CD4-positive, alpha-beta T cell treated with Interleukin-6 at 100 ng/mL for 8 hours (primary cell): ENCODE measurements around the gene TBC1D23.
"Not testable (repeated sequence)": the region's sequence is repeated elsewhere in the genome, so short reads cannot be mapped to it uniquely, and the experiment has no call there.

Experiments
- DNase-seq: peaks from one replicate; pipeline ENCODE4 v3.0.0-alpha.2; 2020; ENCODE audit warnings: mixed read lengths, low spot score

Gene TBC1D23

GRCh38 chr3:100306695-100307094 is 45.9 kb downstream of the TBC1D23 start:
- DNase-seq = no peak

- no peak for DNase-seq
Observed at GRCh38 chr3:100310355-100310965, 49.7 kb downstream of the TBC1D23 start.

- no peak for DNase-seq
Observed at GRCh38 chr3:100311011-100311410, 50.2 kb downstream of the TBC1D23 start.

- DNase-seq = peak; percentile 21
Observed at GRCh38 chr3:100316641-100317069, 55.9 kb downstream of the TBC1D23 start.

GRCh38 chr3:100317912-100318311 is 57.1 kb downstream of the TBC1D23 start:
- no peak for DNase-seq

- DNase-seq = no peak
Observed at GRCh38 chr3:100319951-100320350, 59.2 kb downstream of the TBC1D23 start.

- DNase-seq = no peak
Observed at GRCh38 chr3:100324044-100324443, 63.3 kb downstream of the TBC1D23 start.

GRCh38 chr3:100325827-100326226 is 65.0 kb downstream of the TBC1D23 start:
- DNase-seq = no peak

- not testable (repeated sequence) for DNase-seq
Observed at GRCh38 chr3:100327377-100327776, 66.6 kb downstream of the TBC1D23 start.

- no peak for DNase-seq
Observed at GRCh38 chr3:100329800-100330489, 69.2 kb downstream of the TBC1D23 start.

GRCh38 chr3:100330651-100331050 is 69.9 kb downstream of the TBC1D23 start:
- no peak for DNase-seq

GRCh38 chr3:100331660-100332059 is 70.9 kb downstream of the TBC1D23 start:
- no peak for DNase-seq

GRCh38 chr3:100333051-100333450 is 72.3 kb downstream of the TBC1D23 start:
- no peak for DNase-seq

- no peak for DNase-seq
Observed at GRCh38 chr3:100333970-100334487, 73.2 kb downstream of the TBC1D23 start.

GRCh38 chr3:100334488-100335351 is 73.9 kb downstream of the TBC1D23 start, which contains the start of gene NIT2:
Gene NIT2, plus strand, starts transcription at chr3:100334757. Its CDS starts 35 bp downstream, at chr3:100334792.
- peak; percentile 75 for DNase-seq

GRCh38 chr3:100335434-100335833 is 74.6 kb downstream of the TBC1D23 start:
- no peak for DNase-seq

- DNase-seq = not testable (repeated sequence)
Observed at GRCh38 chr3:100336229-100336628, 75.4 kb downstream of the TBC1D23 start.

- no peak for DNase-seq
Observed at GRCh38 chr3:100338911-100339310, 78.1 kb downstream of the TBC1D23 start.

- no peak for DNase-seq
Observed at GRCh38 chr3:100339786-100340185, 79.0 kb downstream of the TBC1D23 start.

GRCh38 chr3:100340527-100340926 is 79.7 kb downstream of the TBC1D23 start:
- no peak for DNase-seq

GRCh38 chr3:100348727-100349126 is 87.9 kb downstream of the TBC1D23 start:
- DNase-seq = no peak

- not testable (repeated sequence) for DNase-seq
Observed at GRCh38 chr3:100351770-100352169, 91.0 kb downstream of the TBC1D23 start.
